GM18861 (cell line): ENCODE data around the gene XG.

Experiments
- ATAC-seq: cut with Tn5 transposase; IDR thresholded peaks from one replicate; pipeline ENCODE4 v1.9.1; 2021; ENCODE audit not compliant: unreplicated experiment

XG gene

GRCh38 chrX:2862404-2862803 is 110.6 kb downstream of the XG start:
- ATAC-seq, result no peak

- ATAC-seq, result no peak
Measured at GRCh38 chrX:2863646-2864045, 111.8 kb downstream of the XG start.
